Gastroesophageal sphincter (tissue), 3 donors: ENCODE measurements around the gene ARF3.

Experiments used
- EP300 ChIP-seq: sonication (generic); formaldehyde crosslinking; IDR thresholded peaks from one replicate; pipeline ENCODE4 v1.6.1; 2017; ENCODE audit warnings: antibody characterized with exemption, mild to moderate bottlenecking
- POLR2A ChIP-seq, 2 donors: fragments of 450-650 bp; IDR thresholded peaks; one replicate each; pipeline ENCODE4 v1.6.1; 2017; ENCODE audit warnings: antibody characterized with exemption in 2 of 2, mild to moderate bottlenecking in 2 of 2, moderate library complexity in 1 of 2
- TF ChIP-seq, protein P1 (sequence below), 4 experiments: fragments of 200-600 bp in 2 of 4; fragments of 450-650 bp in 2 of 4; sonication (generic) in 1 of 4; IDR thresholded peaks; one replicate each; pipeline ENCODE4 v1.5.1; 2017 to 2019; ENCODE audit warnings: antibody characterized with exemption in 4 of 4, mild to moderate bottlenecking in 2 of 4, moderate library complexity in 2 of 4

DNA sequence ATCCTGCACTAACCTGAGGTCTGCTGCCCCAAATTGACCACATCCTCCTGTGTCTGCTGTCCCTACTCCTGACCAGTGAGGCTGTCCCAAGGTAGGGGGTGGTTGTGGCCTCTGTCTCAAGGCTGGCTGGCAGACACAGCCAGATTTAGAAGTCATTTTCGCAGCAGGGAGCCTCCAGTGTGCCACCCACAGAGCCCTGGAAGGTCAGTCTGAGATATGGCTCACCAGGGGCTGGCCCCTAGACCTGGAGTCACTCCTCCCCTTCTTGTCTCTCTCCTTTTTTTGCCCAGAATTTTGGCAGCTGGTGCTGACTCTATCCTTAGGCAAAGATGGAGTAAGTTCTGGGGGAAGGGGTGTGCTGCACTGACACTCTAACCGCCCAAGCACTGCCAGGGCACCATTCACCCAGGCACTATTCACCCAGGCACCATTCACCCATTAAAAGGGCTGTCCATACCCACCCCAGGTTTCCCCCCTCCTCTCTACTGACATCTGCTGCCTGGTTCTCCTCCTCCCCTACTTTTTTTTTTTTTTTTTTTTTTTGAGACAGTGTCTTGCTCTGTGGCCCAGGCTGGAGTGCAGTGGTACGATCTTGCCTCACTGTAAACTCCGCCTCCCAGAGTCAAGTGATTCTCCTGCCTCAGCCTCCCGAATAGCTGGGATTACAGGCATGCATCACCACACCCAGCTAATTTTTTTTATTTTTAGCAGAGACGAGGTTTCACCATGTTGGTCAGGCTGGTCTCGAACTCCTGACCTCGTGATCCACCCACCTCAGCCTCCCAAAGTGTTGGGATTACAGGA, 34.2 kb upstream of the ARF3 start:
- TF ChIP-seq POLR2A (IDR thresholded peaks at IDR 0.05) (no peak), EP300 (no peak)
- TF ChIP-seq, protein P1, sequence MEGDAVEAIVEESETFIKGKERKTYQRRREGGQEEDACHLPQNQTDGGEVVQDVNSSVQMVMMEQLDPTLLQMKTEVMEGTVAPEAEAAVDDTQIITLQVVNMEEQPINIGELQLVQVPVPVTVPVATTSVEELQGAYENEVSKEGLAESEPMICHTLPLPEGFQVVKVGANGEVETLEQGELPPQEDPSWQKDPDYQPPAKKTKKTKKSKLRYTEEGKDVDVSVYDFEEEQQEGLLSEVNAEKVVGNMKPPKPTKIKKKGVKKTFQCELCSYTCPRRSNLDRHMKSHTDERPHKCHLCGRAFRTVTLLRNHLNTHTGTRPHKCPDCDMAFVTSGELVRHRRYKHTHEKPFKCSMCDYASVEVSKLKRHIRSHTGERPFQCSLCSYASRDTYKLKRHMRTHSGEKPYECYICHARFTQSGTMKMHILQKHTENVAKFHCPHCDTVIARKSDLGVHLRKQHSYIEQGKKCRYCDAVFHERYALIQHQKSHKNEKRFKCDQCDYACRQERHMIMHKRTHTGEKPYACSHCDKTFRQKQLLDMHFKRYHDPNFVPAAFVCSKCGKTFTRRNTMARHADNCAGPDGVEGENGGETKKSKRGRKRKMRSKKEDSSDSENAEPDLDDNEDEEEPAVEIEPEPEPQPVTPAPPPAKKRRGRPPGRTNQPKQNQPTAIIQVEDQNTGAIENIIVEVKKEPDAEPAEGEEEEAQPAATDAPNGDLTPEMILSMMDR (IDR thresholded peaks at IDR 0.05), result no peak
